Right lung (tissue), 5 donors: ENCODE results near the gene DPYSL5. TPM values are rescaled to one million over a fixed set of nuclear protein-coding genes. Genes with fewer than 3 reads are reported as not detected.

ENCODE experiments used
- DNase-seq, 2 donors: peaks; one replicate each; pipeline ENCODE4 v3.0.0-alpha.2; 2013
- polyA plus RNA-seq, 5 donors: library from polyadenylated mRNA; unstranded; fragments of 120-200 nt; gene quantifications; one replicate each; pipeline versions ENCODE4 v1.2.1 to v1.2.3, GENCODE V29; 2013; ENCODE audit warnings: inconsistent platforms in 1 of 5, low replicate concordance in 1 of 5; ENCODE audit not compliant: insufficient read length in 5 of 5, insufficient read depth in 1 of 5

Gene DPYSL5
- polyA plus RNA-seq, 5 donors: 0.17 to 0.95 (median 0.27) TPM

GRCh38 chr2:26932974-26933373 is 85.0 kb downstream of the DPYSL5 start:
- DNase-seq: no peak

GRCh38 chr2:26933431-26934334 is 85.8 kb downstream of the DPYSL5 start:
- no peak for DNase-seq

- no peak for DNase-seq
Measured at GRCh38 chr2:26934335-26934724, 86.4 kb downstream of the DPYSL5 start.

DNA sequence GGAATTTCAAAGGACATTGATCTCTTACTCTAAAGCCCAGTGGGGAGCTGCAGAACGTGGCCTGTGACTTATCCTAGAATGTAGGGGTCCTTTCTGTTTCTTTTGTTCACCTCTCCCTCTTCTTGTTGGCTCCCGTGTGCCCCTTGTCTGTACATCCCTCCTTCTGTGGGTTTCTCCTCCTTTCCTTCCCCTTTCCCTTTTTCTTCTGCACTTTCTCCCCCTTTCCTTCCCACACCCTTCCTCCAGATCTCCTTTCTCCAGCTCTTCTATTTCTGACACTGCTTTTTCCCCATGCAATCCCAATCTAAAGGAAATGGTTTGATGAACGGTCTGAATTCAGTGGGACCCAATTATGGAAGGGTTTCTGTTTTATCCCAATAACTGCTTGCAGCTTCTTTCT is 87.1 kb downstream of the DPYSL5 start:
- DNase-seq: no peak

DNA sequence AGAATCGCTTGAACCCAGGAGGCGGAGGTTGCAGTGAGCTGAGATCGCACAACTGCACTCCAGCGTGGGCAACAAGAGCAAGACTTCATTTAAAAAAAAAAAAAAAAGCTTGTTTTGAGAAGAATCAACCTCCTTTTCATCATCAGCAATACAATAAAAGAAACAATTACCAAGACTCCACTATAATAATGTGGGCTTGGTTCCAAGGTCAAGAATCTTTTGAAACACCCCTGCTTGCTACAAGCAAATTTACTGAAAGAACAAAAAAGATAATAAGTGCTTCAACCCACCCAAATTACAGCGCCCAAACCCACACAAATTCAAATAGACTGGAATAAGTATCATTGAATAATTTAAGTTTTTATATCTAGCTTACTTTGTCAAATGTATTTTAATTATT is 88.9 kb downstream of the DPYSL5 start:
- no peak for DNase-seq

GRCh38 chr2:26938399-26939118 is 90.6 kb downstream of the DPYSL5 start:
- DNase-seq: no peak

DNA sequence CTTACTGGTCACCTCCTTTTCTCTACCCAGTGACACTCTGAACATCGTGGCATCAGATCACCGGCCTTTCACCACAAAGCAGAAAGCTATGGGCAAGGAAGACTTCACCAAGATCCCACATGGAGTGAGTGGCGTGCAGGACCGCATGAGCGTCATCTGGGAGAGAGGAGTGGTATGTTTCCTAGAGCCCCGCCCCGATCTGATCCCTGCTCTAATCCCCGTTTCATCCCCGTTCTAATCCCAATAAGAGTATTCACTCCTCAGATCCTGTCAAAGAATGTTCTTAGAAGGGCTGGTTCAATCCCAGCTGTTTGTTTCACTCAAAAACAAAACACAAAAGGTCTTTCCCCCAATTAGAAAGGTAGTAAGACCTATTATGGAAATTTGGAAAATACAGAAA is 92.1 kb downstream of the DPYSL5 start:
- DNase-seq: no peak

- DNase-seq: no peak
Measured at GRCh38 chr2:26941486-26941885, 93.6 kb downstream of the DPYSL5 start.

DNA sequence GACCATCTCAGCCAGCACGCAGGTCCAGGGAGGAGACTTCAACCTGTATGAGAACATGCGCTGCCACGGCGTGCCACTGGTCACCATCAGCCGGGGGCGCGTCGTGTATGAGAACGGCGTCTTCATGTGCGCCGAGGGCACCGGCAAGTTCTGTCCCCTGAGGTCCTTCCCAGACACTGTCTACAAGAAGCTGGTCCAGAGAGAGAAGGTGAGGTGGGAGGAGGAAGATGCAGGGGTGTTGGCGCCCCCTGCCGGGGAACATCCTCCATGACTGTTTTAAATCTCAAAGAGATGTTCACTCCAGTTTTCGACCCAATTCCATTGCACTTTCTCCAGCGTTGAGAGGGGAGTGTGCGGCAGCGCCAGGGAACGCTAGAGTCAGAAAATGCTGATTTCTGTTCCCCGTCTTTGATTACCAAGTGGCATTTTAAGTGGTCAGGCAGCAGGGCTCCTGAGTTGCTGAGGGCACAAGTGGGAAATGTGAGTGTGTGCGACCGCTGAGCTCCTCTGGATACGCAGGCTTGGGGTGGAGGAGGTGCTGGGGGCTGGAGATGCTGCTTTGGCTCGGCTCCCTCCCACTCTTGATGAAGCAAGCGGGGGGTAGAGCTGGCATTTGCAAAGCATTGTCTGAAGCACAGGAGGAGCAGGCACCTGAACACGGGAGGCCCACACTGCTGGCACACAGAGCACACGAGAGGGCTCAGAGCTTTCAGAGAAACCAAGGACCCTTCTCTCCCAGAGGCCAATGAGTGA is 94.8 kb downstream of the DPYSL5 start:
- peak; percentile 17 to 40 for DNase-seq

DNA sequence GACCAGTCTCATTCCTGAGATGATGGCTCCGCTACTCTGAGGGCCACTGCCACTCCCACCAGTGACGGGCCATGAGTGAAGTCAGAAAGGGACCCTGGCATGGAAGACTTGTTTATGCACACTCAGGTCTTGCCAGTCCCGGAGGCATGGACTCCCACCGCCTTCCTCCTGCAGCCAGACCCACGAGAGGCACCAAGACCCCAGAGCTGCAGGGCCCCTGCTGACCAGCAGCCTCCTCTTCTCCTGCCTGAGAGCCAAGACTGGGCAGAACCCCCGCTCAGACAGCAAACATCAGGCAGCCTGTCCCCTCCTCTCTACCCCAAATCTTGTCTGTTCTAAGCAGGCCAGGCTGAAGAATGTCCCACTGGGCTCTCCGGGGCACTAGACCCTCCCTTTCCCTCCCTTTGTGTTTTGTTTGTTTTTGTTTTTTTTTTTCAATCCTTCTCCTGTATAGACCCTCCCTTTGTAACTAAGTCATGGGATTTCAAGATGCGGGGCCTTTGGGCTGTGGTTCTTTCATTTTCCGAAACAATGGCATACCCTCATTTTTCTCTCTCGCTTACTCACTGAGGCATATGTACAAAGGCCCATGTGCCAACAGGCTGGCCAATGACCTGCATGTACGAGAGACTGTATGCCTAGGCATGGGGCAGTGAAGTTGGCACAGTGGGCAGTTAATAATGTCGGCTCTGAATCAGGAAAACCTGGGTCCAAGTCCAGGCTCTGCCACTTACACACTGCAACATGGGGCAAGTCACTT is 98.2 kb downstream of the DPYSL5 start:
- no peak for DNase-seq

GRCh38 chr2:26946841-26947784 is 99.2 kb downstream of the DPYSL5 start:
- DNase-seq: peak; percentile 62 to 63

DNA sequence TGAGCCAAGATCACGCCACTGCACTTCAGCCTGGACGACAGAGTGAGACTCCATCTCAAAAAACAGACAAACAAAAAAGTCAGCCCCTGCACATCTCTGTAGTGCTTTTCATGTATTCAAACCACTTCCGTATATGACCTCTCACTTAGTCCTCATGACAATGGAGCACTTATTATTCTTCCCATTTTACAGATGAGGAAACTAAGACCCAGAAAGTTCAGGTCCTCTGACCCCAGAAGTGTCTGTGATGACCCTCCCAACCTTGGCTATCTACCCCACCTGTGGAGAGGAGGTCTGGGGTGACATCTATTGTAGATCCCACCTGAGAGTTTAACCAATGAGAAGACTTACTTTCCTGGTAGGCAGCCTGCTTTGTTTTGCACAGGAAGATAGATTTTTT is 100.9 kb downstream of the DPYSL5 start:
- DNase-seq: no peak

- DNase-seq: no peak
Measured at GRCh38 chr2:26950246-26950645, 102.3 kb downstream of the DPYSL5 start.

GRCh38 chr2:26951236-26951635 is 103.3 kb downstream of the DPYSL5 start:
- no peak for DNase-seq

GRCh38 chr2:26952374-26952773 is 104.4 kb downstream of the DPYSL5 start:
- no peak for DNase-seq

DNA sequence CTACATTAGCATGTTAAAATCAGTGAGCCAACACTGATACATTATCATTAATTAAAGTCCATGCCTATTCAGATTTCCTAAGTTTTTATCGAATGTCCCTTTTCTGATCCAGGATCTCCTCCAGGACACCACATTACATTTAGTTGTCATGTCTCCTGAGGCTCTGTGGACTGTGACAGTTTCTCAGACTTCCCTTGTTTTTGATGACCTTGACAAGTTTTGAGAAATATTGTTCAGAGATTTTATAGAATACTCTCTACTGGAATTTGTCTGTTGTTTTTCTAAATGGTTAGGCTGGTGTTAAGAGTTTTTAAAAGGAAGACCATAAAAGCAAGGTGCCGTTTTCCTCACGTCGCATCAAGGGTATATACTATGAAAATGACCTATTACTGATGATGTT is 106.2 kb downstream of the DPYSL5 start:
- no peak for DNase-seq

DNA sequence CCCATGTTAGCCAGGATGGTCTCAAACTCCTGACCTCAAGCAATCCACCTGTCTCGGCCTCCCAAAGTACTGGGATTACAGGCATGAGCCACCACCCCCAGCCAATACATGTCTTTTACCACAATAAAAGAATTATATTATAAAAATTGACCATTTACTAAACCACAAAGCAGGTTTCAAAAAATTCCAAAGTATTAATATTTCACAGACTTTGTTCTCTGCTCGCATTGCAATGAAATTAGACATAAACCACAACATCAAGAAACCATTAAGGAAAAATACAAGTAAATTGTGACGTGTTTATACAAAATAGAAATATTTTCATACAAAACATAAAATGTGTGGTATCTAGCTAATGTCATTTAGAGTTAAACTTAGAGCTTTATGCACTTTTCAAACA is 109.1 kb downstream of the DPYSL5 start:
- DNase-seq: no peak

DNA sequence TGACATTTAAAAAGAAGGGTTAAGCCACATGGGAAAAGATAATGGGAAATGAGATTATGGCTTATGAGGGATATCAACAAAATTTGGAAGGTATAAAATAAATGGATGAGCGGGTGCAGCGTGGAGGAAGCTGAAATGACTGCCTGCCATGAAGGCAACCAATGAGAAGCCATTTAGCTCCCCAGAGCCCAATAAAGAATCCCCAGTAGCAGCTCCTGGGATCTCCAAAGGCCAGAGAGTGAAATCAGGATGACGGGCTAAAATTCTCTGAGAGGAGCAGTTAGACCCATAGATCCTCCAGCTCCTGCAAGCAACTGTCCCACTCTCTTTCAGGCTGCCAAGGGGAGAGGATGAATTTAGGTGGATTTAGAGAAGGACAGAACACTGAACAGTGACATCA is 109.6 kb downstream of the DPYSL5 start:
- no peak for DNase-seq

- DNase-seq: no peak
Measured at GRCh38 chr2:26959331-26959730, 111.4 kb downstream of the DPYSL5 start.

DNA sequence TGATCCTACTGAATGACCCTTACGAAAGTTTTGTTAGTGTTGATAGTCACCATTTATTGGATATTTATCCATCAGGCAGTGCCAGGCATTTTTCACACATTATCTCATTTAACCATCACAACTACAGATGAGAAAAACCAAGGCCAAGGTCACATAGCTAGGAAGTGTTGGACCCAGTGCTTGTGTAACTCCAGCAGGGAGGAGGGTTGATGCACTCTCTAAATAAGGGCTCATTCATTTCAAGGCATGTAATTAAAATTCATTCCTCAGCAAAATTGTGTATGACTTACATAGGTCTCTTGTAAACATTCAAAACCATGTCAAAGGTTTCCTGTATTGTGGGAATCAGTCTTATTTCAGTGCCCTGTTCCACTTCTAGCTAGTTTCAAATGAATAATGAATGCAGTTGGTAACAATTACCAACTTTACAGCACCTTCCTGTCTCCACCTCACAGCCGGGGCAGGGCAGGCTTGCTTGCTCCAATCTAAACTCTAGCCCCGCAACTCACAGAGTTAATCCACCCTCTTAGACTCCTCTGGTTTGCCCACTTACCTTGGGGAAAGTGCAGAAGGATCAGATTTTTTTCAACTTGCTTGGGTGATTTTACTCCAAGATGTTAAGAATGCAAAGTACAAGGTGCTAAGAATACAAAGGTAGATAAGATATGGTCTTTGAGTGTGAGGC is 116.7 kb downstream of the DPYSL5 start:
- no peak for DNase-seq
